ENCODE results near the gene DTX1.

The DTX1 gene

DNA sequence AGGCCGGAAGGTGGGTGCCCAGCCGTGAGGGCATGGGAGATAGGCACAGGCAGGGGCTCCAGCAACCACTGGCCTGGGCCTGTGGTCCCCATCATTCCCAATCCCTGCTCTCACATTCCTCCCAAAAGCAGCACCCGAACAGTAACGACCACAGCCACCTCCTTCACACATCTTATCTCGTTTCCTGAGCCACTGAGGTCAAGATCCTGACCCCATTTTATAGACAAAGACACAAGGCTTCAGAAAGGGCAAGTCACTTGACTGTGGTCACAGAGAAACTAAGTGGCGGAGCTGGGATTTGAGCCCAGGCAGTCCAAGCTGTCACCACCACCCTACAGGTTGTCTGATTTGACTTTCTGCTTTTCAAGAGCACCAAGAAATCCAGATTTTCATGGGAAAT lies 38.9 kb downstream of the DTX1 start:
- no peak for DNase-seq

DNA sequence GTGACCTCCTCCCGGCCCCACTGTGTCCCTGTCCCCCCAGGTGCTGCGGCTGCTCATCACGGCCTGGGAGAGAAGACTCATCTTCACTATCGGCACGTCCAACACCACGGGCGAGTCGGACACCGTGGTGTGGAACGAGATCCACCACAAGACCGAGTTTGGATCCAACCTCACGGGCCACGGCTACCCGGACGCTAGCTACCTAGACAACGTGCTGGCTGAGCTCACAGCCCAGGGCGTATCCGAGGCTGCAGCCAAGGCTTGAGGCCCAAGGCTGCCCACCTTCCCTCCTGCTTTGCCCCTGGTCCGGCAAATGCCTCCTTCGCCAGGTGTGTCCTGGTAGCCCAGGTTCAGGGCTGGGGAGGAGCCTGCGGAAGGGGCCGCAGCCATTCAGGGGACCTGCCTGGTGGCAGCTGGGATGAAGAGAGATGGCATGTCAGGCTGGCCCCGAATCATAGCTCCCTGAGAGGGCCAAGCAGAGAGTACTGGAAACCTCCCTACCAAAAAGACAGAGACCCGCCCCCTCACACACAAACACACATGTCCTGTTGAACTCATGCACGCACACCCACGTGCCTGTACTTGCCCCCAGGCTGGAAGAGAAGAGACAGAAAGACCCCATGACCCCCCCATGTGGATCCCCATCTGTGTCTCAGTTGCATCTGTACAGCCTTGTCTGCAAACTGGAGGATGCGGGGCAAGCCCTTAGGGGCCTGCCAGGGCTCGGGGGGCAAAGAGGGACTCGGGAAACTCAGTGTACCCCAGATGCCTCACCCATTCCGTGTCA lies 40.3 kb downstream of the DTX1 start:
- no peak for DNase-seq

DNA sequence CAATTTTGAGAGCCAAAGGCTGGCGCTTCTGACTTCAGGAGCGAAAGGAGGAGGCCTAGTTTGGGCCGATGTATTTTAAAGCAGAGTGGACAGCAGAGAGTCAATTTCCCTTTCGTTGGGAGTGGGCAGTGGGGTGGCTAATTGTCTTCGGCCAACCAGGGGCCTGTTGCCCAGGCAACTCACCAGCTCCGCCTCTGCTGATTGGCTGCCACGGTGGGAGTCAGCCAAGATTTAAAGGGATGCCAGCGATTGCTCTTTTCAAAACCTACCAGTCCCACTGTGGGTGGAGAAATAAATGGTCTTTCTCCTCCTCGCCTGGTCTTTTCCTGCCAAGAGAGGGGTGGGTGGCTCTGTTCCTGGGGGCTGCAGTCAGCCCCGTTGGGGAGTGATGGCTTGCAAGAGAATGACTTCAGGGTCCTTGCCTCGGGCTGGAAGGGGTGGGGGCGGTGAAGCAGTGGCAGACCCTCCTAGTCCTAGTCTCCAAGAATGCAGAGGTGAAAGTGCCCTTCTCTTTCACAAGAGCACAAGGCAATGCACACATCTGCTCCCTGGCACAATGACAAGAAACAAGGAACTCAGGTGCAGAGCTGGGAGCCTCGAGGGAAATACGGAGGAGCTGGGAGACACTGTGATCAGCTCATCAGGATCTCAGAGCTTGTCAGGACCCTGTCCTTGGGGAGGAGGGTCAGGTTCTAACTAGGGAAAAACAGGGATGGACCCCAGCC lies 41.3 kb downstream of the DTX1 start:
- no peak for DNase-seq

DNA sequence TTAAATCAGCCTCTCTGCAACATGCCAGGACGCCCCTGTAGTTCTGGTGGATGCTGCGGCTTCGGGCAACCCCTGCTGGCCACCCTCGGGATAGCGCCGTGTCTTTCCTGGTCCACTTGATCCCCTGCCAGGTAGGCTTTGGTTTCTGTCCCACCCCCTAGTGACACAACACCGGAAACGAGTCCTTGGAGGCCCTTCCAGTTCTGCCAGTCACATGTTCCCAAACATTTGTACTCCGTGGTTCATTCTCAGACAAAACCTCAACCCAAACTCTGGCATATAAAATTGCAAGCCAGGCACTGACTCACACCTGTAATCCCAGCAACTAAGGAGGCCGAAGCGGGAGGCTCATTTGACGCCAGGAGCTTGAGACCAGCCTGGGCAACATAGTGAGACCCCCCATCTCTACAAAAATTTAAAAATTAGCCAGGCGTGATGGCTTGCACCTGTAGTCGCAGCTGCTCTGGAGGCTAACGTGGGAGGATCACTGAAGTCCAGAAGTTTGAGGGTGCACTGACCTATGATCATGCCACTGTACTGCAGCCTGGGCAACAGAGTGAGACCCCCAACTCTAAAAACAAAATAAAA lies 42.0 kb downstream of the DTX1 start:
- DNase-seq: peak; percentile 81

DNA sequence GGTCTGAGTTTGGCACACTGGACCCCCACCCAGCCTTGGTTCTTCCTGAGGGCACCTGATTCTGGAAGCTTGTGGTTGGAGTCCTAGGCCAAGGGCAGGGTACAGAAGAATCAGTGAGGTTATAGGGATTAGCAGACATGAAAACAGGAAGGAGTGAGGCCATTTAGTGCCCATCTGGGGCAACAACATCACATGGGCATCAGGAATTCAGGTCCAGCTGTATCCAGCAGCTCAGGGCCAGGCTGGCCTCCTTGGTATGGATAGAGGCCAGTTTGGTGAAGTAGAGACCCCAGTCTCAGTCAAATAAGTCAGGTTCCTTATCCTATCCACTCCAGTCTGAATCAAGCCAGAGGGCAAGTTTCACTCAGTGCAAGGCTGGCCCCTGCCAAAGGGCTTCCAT lies 42.8 kb downstream of the DTX1 start:
- DNase-seq: no peak

DNA sequence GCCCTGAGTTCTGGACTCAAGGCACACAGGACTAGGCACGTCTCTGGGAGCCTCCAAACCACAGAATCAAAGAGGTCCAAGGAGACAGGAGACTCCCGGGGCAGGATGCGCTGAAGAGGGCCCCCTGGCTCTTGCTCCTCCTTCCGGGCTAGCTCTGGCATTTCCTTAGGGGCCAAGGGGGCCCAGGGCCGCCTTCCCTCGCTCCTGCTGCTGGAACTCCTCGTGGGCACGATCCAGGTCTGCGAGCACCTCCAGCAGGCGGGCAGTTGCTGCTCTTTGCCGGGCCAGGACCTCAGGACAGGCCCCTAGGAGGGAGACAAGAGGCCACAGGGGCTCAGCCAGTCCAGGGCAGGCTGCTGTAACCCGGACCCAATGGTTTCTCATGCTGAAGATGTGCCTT lies 43.2 kb downstream of the DTX1 start:
- DNase-seq: no peak

DNA sequence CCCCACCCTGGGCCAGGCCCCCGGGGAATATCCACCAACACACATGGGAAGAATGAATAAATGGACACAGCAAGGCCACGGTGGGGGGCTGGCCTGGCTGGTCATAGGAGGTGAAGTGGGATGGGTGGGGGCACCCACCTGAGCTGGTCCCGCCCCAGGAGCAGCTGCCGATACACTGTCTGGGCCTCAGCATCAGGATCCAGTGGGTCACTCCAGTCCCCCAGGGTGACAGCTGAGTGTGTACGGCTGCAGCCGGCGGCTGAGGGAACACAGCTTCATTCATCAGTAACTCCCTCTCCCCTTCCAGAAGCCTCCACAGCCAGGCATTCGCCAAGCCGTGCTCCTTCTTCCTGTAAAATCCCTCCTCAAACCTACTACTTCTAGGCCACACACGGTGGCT lies 45.2 kb downstream of the DTX1 start:
- no peak for DNase-seq

DNA sequence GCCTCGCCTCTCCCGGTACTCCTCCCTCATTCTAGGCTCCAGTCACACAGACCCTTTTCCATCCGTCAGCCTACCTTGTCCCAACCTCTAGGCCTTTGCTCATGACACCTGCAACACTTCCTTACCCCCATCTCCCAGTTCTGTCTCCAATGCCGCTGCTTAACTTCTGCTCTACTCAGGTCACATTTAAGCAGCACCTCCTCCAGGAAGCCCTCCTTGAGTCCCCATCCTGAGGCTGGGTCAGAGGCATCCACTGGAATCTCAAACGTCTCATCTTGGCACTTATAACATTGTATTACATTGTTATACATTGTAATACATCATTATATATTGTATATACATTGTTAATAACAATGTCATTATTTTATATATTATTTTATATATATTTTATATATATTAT lies 46.3 kb downstream of the DTX1 start:
- DNase-seq: no peak

DNA sequence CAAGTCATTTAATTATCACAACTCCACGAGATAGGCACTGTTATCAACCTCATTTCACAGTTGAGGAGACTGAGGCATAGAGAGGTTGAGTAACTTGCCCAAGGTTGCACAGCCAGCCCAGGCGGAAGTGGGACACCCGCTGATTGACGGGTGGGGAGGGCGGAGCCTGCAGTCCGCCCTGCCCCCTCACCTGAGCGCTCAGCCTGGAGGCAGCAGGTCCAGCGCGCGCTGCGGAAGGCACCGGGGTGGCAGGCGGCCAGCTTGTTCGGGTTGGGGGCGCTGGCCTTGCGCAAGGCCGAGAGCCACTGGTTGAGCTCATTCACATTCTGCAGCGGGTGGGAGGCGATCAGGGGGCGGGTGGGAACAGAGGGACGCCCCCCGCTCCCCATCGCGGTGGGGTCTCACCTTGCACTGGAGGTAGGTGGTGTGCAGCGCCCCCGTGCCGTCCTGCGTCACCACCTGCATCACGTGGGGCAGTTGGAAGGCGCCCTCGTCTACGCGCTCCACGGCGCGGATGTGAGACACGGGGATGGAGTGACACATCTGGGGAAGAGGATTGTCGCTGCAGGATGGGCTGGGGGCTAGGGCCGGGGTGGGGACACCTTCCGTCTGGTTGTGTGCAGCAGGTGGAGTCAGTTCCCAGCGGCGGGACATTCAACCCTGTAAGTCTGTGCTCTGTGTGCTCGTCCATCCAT lies 47.4 kb downstream of the DTX1 start:
- DNase-seq: peak; percentile 81

DNA sequence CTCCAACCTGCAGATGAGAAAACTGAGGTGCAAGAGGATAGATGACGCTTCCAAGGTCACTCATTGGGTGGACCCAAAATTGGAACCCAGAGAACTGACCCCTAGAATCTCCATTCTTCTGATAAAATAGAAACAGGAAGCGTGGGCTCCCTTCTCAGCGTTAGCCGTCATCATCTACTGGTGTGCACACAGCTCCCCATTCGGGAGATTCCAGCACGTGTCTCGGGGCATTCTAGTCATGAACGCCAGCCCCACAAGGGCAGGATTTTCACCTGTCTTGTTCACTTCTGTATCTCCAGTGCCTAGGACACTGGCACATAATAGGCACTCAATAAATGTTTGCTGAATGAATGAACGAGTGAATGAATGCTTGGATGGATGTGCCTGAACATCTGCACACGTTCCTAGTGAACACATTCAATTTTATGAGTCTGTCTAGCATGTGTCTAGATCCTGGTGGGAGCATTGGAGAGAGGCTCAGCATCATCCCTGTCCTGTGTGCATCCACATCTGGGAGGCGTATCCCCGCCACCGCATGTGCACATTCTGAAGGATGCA lies 48.5 kb downstream of the DTX1 start:
- no peak for DNase-seq

DNA sequence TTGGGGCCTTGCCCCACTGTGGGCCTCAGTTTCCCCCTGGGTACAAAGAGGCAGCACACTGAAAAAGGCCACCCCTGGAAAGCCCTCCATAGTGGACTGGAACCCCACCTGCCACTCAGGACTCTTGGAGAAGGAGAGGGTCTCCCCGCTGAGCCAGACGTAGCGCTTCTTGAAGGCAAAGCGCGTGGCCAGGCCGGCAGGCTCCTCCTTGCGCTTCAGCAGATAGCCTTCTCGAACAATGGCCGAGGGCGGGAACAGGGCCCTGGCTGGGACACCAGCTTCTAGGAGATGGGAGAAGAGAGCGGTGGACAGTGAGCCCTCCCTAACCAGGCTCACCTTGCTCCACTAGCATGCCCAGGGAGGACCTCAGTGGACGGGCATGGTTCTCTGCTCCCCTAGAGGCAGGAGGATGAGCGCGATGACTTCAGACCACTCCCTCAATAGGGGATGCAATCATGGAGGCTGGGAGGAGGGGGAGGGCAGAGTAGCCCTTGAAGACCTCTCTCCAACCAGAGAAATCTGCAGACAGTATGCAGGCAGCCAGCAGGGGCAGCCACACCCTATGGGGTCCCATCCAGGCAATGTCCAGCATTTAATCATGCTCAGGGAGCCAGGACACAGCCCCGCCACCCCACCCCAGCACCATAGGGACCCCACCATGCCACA lies 49.2 kb downstream of the DTX1 start:
- DNase-seq: no peak

DNA sequence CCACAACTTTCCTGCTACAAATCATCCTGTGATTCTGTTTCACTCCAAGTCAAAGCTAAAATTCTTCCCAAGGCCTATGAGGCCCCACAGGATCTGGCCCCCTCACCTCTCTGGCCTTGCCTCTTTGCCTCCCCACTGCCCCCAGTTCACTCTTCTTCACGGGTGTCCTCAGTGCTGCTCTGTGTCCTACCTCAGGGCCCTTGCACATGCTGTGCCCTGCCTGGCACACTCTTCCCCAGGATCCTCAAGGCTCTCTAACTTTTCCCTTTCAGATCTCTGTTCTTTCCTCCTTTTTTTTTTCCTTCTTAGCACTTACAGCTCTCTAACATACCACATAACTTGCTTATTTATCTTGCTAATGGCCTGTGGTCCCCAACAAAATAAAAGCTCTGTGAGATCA lies 49.8 kb downstream of the DTX1 start:
- no peak for DNase-seq

DNA sequence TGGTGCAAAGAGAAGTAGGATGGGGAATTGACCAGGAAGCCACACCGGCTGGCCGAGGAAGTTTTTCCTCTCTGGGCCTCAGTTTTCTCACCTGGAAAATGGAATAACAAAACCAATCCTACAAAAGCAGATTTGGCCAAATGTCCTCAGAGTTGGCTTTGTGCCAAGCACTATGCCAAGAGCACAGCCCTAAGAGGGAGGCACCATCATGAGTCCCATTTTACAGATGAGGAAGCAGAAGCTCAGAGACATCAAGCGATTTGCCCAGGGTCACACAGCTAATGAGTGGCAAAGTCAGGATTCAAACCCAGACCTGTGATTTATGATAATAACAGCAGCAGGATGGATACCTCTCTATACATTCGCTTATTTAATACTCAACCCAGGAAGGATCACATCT lies 51.8 kb downstream of the DTX1 start:
- DNase-seq: no peak

DNA sequence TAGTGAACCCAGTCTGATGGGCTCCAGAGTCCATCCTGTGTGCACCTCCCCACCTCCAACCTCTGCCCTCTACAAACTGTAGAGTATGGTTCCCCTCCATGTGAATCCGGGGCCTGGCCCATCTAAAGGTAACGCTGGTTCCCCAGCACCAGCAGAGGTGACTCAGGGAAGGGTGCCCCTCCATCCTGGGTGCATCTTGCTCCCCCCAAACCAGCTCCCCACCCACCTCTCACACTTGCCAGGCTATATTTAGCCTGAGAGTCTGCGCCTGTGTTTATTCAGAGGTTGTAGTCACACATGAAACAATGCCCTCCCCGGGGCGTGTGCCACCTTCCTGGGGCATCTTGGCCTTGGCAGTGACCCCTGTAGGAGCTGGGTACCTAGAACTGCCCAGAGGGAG lies 52.8 kb downstream of the DTX1 start:
- DNase-seq: no peak

DNA sequence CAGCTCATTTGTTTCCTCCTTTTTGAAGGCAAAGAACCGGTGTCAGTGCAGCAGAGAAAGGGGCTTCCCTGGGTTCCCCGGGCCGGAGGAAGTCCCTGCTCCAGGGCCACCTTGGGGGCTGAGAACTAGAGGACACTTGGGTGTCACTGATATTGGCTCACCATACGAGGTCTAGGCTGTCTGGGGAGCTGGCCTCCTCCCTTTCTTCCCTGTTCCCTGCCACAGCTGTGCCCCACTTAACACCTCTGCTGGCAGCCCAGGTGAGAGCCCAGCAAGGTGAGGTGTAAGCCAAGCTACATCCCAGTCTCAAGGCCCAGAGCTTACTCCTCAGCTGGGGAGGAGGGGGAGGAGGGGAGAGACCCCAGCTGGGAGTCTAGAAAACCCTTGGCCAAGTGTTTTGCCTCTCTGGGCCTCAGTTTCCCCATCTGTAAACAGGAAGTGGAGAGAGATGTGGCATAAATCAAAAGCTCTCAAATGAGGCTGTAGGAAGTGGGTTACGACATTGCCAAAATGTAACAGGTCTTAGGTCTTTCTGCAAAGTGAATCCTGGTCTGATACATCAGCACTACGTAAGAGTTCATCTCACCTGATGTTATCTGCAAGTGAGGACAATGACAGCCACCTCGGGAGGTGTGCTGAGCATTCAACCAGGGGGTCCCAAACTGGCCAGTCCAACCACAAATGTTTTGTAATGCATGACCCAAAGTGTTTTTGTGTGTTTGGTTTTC lies 53.5 kb downstream of the DTX1 start:
- DNase-seq: no peak

DNA sequence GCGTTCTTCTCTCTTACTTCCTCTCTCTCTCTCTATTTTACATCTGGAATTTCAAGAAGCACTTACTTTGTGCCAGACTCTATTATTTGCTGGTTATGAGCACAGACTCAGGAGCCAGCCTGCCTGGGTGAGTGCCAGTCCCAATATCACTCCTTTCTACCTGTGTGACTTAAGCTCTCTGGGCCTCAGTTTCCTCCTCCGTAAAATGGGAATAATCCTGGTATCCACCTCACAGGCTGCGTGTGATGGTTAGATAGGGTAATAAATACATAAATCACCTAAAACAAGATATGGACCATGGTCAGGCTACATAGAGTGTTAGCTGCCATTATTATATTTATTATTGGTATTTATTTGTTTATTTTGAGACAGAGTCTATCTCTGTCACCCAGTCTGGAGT lies 54.7 kb downstream of the DTX1 start:
- DNase-seq: no peak

DNA sequence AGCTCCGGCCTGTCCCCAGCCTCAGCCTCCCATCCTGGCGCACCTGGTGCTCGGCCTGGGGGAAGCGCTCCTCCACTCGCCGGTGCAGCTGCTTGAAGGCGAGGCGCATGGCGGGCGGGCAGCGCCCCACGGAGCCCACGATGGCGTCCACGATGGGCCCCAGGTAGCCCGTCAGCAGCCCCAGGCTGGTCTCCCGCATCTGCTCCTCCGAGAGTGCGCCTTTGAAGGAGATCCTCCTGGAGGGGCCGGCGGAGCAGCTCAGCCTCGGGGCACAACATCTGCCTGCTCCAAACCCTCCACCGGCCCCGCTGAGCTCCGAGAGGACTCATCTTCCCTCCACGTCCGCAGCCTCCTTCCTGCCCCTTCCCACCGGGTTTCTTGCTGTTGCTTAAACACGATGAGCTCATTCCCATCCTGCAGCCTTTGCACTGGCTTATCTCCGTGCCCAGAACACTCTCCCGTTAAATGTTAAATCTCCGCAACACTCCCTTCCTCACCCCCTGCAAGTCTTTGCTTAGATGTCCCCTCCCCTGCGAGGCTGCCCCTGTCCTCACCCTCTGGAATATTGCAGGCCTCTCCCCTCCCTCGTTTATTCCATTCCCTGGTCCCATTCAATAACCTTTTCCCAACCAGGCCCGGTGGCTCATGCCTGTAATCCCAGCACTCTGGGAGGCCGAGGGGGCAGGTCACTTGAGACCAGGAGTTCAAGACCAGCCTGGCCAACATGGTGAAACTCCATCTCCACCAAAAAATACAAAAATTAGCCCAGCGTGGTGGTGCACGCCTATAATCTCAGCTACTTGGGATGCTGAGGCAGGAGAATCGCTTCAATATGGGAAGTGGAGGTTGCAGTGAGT lies 55.7 kb downstream of the DTX1 start:
- DNase-seq: no peak

DNA sequence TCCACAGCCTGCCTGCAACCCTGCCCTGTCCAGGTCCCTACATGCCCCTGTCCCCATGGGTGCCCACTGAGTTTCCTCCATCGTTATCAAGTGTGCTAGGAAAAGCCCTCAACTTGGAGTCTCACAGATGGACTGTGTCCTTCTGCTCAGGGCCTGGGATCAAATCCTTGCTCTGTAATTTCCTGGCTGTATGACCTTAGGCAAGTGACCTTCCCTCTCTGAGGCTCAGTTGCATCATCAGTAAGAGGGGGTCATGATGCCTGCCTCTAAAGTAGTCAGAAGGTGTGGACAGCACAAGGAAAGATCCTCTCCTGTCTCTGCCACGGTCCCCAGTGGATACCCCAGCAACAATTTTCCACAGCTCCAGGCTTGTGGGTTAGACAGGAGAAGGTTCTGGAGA lies 56.9 kb downstream of the DTX1 start:
- no peak for DNase-seq

DNA sequence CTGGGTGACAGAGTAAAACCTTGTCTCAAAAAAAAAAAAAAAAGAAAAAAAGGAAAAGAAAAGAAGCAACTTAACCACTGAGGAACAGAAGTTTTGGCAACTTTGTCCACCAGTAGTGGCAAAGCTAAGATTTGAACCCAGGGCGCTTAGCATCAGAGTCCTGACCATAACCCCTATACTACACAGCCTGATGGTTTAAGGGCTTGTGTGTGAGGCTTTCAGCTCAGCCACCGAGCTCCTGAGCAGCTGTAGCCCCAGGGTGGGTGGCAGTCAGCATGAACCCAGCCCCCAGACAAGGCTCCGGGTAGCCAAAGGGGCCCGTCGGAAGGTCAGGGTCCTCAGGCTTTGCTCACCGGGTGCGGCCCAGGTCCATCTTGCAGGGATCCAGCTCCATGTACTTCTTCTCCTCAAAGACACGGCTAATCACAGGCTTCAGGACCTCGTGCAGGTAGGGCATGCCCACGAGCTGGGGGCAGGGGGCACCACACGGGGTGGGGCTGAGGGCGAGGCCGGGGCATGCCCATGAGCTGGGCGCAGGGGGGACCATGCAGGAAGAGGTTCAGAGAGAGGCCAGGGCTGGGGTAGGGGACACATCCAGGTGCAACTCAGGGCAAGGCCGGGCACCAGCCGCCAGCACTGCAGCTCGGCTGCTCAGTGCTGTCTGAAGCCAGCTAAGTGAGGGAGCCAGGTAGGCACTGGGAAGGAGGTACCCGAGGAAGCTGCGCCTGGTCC lies 58.1 kb downstream of the DTX1 start:
- DNase-seq: no peak

DNA sequence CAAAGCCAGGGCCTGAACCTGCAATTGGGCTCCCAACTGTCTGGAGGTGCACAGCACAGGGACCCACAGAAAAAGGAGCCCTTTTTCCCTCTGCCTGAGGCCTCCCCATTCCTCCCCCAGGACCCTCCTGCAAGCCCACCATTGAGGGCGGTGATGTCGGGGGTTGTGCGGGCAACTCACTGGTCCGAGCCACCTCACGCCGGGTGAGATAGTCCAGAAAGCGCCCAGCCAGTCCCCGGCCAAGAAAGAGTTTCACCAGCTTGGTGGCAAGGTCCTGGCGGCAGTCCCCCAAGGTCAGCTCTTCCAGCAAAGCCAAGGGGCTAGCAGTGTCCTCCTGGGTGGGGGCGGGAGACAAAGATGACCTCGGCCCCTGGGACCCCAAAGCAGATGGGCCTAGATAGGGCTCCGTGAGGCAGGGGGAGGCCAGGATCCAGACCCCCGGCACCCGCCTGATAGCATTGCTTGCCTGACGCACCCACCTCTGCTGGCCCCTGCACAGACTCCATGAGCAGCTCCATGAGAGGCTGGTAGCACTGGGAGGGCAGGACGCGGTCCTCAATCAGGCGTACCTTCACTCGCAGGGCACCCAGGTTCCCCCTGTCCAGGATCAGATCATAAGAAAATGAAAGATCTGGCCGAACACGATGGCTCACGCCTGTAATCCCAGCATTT lies 59.1 kb downstream of the DTX1 start:
- DNase-seq: no peak

Measured in CD4-positive, alpha-beta T cell treated with Interleukin-17A for 4 hours (primary cell).